Activated gamma-delta T cell treated with anti-CD3 and anti-CD28 coated beads, Interleukin-2, amount 50 U/mL, for 16 hours (primary cell): ENCODE results near the gene RLN1.
"Not testable (repeated sequence)": the region's sequence is repeated elsewhere in the genome, so short reads cannot be mapped to it uniquely, and the experiment has no call there.

Source experiments
- DNase-seq: peaks from one replicate; pipeline ENCODE4 v3.0.0-alpha.2; 2020; ENCODE audit warnings: low read depth

RLN1 gene

GRCh38 chr9:5321601-5322000 lies 18.1 kb downstream of the RLN1 start:
- DNase-seq: not testable (repeated sequence)

GRCh38 chr9:5321058-5321457 lies 18.6 kb downstream of the RLN1 start:
- DNase-seq: no peak

- DNase-seq: not testable (repeated sequence)
Measured at GRCh38 chr9:5316406-5316805, 23.3 kb downstream of the RLN1 start.

DNA sequence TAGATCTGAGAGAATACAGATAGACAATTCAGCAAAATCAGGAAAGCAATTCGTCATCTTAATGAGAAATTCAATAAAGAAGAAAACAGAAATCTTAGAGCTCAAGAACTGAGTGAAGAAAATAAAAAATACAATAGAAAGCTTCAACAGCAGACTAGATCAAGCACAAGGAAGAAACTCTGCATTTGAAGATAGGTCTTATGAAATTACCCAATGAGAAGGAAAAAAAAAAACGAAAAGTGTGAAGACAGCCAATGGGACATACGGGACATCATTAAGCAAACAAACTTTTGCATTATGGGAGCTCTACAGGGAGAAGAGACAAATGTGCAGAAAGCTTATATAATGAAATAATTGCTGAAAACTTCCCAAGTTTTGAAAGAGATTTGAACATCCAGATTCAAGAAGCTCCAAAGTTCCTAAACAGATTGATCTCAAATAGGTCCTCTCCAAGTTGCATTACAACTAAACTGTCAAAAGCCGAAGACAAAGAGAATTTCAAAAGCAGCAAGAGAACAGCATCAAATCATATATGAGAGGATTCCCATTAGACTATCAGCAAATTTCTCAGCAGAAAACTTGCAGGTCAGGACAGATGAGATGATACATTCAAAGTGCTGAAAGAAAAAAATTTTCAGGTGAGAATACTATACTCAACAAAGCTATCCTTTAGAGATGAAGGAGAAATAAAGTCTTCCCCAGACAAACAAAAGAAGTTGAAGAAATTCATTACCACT lies 24.3 kb downstream of the RLN1 start:
- DNase-seq: no peak

GRCh38 chr9:5310851-5311250 lies 28.8 kb downstream of the RLN1 start:
- DNase-seq: no peak

GRCh38 chr9:5305741-5306140 lies 33.9 kb downstream of the RLN1 start:
- DNase-seq: no peak

- DNase-seq: not testable (repeated sequence)
Measured at GRCh38 chr9:5303840-5304795, 35.6 kb downstream of the RLN1 start, which contains the start of gene RLN2. TSS of gene RLN2 (minus strand) at chr9:5304716. CDS start at chr9:5304580, 136 bp downstream.

DNA sequence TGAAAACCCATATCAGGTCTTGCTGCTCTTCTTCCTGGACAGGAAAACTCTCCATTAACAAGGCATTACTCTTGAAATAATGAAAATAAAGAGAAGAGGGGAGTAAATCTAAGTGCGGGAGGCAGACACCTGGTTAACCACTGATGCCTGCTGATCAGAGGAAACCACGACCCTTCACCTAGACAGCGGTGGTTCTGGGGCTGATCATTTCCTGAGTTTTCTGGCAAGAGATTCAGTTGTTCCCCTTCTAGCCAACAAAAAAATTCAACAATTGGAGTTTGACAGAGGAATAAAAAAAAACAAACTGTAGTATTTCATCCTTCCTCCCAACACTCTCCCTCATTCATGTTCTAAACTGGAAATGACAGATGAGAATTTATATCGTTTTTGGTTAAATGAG lies 38.1 kb downstream of the RLN1 start:
- DNase-seq: no peak

- DNase-seq: no peak
Measured at GRCh38 chr9:5292141-5292540, 47.5 kb downstream of the RLN1 start.

DNA sequence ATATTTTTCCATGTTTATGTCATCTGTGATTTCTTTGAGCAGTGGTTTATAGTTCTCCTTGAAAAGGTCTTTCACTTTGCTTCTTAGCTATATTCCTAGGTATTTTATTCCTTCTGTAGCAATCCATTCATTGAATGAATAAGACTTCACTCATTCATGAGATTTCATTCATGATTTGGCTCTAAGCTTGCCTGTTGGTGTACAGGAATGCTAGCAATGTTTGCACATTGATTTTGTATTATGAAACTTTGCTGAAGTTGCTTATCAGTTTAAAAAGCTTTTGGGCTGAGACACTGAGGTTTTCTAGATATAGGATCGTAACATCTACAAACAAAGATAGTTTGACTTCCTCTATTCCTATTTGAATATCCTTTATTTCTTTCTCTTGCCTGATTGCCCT lies 51.1 kb downstream of the RLN1 start:
- no peak for DNase-seq

DNA sequence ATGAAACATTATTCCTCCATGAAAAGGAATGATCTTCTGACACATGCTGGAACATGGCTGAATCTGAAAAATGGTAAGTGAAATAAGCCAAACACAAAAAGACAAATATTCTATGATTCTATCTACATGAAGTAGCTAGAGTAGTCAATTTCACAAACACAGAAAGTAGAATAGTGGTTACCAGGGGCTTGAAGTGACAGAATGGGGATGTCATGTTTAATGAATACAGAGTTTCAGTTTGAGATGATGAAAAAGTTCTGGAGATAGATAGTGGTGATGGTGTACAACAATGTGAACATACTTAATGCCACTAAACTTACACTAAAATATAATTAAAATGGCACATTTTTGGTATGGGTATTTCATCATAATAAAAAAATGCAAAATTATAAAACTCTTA lies 53.4 kb downstream of the RLN1 start:
- no peak for DNase-seq
